Lower leg skin (tissue), 4 donors: ENCODE measurements around the gene KCNJ9. TPM values are rescaled to one million over a fixed set of nuclear protein-coding genes. Genes with fewer than 3 reads are reported as not detected.

Source experiments
- DNase-seq, 2 donors: peaks; one replicate each; pipeline ENCODE4 v3.0.0-alpha.2; 2019; ENCODE audit warnings: low spot score in 2 of 2
- H3K4me3 ChIP-seq: fragments of 200-600 bp; sonication (generic); 2 replicates; pipeline ENCODE4 v1.5.1; 2017; ENCODE audit warnings: mild to moderate bottlenecking, low read depth; ENCODE audit not compliant: poor library complexity, severe bottlenecking
- POLR2A ChIP-seq, 2 donors: fragments of 450-650 bp; IDR thresholded peaks; one replicate each; pipeline ENCODE4 v1.6.1; 2016 to 2017; ENCODE audit warnings: antibody characterized with exemption in 2 of 2, mild to moderate bottlenecking in 1 of 2, moderate library complexity in 1 of 2
- WGBS, 2 donors: methylation state at CpG; one replicate each; pipeline ENCODE4 v1.1.5; 2018; 5-methylcytosine and 5-hydroxymethylcytosine counted together
- intact Hi-C: fragments of 100-400 bp; cut with DNase I; formaldehyde crosslinking; loops from one replicate; pipeline ENCODE4 v1.15.0; 2023; ENCODE audit warnings: low total_unique reads
- total RNA-seq, 4 donors: library from RNA; depleted of rRNA; stranded (reverse); fragments of >200 nt; gene quantifications; one replicate each; pipeline ENCODE4 v1.1.0, GENCODE V29; 2016
- TF ChIP-seq, protein P1 (sequence below), 3 donors: fragments of 450-650 bp; IDR thresholded peaks; one replicate each; pipeline ENCODE4 v1.5.1; 2016; ENCODE audit warnings: antibody characterized with exemption in 3 of 3, mild to moderate bottlenecking in 3 of 3, moderate library complexity in 2 of 3

Gene KCNJ9
- total RNA-seq, 4 donors from 2014 or later = 0.12 TPM; not detected in 3

DNA sequence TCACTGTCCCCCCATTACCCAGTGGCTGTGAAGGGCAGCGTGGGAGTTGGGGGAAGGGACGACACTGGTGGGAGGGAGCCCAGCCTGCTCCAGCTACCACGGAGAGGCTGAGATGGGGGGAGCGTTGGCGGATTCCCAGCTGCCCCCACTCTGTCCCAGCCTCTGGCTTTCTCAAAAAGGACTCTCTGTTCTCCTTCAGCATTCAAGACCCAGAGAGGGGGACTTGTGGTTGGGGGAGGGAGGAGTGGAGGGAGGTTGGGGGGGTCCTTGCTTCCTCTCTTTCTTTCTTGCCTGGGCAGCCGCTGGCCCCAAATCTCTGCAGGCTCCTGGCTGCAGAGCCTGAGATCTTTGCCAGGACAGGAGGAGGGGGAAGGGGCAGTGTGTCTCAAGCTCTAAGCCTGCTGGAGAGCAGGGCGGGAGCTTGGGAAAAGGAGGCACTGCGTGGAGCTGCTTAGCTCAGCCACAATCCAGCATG lies 36.4 kb downstream of the KCNJ9 start:
- intact Hi-C loops = no loop called here

DNA sequence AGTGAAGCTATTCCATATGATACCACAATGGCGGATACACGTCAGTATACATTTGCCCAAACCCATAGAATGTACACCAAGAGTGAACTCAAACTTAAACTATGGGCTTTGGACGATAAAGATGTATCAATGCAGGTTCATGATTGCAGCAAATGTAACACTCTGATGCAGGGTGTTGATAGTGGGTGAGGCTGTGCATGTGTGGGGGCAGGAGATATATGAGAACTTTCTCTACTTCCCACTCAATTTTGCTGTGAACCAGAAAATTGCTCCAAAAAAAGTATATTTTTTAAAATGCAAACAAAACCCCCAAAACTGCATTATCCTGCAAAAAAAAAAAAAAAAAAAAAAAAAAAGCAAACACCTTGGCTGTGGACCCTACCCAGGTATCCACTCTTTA lies 37.6 kb downstream of the KCNJ9 start:
- DNase-seq = no peak
- 77 to 92% methylated on average over 3 of the region's 3 CpGs for WGBS, 2 donors
- TF ChIP-seq, protein P1, sequence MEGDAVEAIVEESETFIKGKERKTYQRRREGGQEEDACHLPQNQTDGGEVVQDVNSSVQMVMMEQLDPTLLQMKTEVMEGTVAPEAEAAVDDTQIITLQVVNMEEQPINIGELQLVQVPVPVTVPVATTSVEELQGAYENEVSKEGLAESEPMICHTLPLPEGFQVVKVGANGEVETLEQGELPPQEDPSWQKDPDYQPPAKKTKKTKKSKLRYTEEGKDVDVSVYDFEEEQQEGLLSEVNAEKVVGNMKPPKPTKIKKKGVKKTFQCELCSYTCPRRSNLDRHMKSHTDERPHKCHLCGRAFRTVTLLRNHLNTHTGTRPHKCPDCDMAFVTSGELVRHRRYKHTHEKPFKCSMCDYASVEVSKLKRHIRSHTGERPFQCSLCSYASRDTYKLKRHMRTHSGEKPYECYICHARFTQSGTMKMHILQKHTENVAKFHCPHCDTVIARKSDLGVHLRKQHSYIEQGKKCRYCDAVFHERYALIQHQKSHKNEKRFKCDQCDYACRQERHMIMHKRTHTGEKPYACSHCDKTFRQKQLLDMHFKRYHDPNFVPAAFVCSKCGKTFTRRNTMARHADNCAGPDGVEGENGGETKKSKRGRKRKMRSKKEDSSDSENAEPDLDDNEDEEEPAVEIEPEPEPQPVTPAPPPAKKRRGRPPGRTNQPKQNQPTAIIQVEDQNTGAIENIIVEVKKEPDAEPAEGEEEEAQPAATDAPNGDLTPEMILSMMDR (IDR thresholded peaks at IDR 0.05) = no peak
- TF ChIP-seq POLR2A (IDR thresholded peaks at IDR 0.05) = no peak
- intact Hi-C loops = no loop called here
- no peak overlapping the region for H3K4me3 ChIP-seq

More for the DNA sequence above, 36.4 kb downstream of the KCNJ9 start:
- no peak overlapping the region for H3K4me3 ChIP-seq
- no peak for DNase-seq
- no peak for TF ChIP-seq POLR2A (IDR thresholded peaks at IDR 0.05)
- TF ChIP-seq, protein P1 (IDR thresholded peaks at IDR 0.05) = no peak
- 27 to 30% methylated on average over 6 to 8 of the region's 8 CpGs for WGBS, 2 donors

DNA sequence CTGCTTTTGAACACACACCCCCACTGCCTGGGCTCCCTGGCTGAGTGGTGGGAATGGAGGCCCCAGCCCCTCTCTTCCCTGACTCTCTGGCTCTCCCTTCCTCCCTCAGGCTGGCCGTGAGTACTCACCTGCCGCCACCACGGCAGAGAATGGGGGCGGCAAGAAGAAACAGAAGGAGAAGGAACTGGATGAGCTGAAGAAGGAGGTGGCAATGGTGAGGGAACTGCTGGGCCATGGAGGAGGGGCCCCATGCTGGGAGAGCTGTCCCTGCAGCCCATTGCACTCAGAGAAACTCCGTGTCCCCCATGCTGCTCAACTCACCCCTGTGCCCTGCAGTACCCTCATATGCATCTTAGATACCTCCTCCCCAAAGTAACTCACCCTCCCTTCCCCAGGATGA lies 39.5 kb downstream of the KCNJ9 start:
- intact Hi-C loops = no loop called here
- DNase-seq = no peak
- 87 to 92% methylated on average over 5 of the region's 5 CpGs for WGBS, 2 donors
- TF ChIP-seq POLR2A (IDR thresholded peaks at IDR 0.05) = no peak
- TF ChIP-seq, protein P1 (IDR thresholded peaks at IDR 0.05) = no peak
- no peak overlapping the region for H3K4me3 ChIP-seq

DNA sequence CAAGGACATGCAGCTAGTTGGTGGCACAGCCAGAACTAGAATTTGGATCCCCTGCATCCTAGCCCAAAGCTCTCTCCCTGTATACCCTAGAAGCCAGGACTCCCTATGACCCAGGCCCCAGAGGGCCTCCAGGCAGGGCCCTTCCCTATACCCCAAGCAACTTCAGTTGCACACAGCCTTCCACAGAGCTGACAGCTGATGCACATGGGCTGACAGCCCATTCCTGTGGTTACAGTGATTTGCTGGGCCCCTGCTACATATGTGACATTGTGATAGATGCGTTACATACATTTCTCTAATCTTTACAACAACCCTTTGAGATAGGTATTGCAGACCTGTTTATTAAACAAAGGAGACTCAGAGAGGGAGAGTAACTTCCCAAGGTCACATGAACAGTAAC lies 40.0 kb downstream of the KCNJ9 start:
- 95% methylated on average over 1 of the region's 1 CpG for WGBS, 2 donors
- TF ChIP-seq, protein P1 (IDR thresholded peaks at IDR 0.05) = no peak
- intact Hi-C loops = no loop called here
- no peak overlapping the region for H3K4me3 ChIP-seq
- DNase-seq = no peak

DNA sequence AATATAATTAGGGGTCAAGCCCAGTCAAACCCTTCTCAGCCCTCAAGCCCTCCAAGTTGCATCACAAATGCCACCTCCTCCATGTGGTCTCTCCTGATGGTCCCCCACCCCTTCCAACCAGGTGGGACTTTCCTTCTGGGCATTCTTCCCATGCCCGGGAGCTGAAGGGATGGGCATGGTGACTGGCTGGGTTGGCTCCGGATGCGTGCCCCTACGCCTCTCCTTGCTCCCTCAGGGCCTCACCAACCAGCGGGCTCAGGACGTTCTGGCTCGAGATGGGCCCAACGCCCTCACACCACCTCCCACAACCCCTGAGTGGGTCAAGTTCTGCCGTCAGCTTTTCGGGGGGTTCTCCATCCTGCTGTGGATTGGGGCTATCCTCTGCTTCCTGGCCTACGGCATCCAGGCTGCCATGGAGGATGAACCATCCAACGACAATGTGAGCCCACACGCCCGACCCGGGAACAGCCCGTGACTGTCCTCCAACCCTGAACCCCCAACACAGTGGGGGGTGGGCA lies 41.7 kb downstream of the KCNJ9 start:
- no peak overlapping the region for H3K4me3 ChIP-seq
- intact Hi-C loops = loop anchor here (2.0 kb wide), 1 partner anchor 66 kb away; no protein-coding TSS in a partner anchor
- TF ChIP-seq POLR2A (IDR thresholded peaks at IDR 0.05) = no peak
- TF ChIP-seq, protein P1 (IDR thresholded peaks at IDR 0.05) = no peak
- no peak for DNase-seq
- 60 to 68% methylated on average over 16 of the region's 16 CpGs for WGBS, 2 donors

DNA sequence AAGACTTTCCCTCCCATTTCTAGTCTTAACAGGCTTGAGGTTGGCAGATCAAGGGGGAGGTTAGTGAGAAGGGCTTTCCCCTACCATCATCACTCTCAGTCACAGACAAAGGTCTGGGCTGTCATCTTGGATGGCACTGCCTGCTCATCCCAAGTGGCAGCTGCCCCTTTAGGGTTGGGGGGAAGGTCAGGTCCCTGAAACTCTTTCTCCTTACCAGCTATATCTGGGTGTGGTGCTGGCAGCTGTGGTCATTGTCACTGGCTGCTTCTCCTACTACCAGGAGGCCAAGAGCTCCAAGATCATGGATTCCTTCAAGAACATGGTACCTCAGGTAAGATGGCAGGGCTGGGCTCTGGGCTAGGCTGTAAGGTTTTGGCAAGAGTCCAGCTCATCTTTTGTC lies 42.4 kb downstream of the KCNJ9 start:
- TF ChIP-seq, protein P1 (IDR thresholded peaks at IDR 0.05) = no peak
- TF ChIP-seq POLR2A (IDR thresholded peaks at IDR 0.05) = no peak
- intact Hi-C loops = loop anchor here (2.0 kb wide), 1 partner anchor 65 kb away; no protein-coding TSS in a partner anchor
- no peak for DNase-seq
- no peak overlapping the region for H3K4me3 ChIP-seq
